Activated T-cell treated with anti-CD3 and anti-CD28 coated beads for 24 hours (primary cell): Measurements from ENCODE around the gene CMC1.
"Not testable (repeated sequence)": the region's sequence is repeated elsewhere in the genome, so short reads cannot be mapped to it uniquely, and the experiment has no call there.

Experiments
- DNase-seq: peaks from one replicate; pipeline ENCODE4 v3.0.0-alpha.2; 2020; ENCODE audit warnings: low read depth

CMC1 gene

DNA sequence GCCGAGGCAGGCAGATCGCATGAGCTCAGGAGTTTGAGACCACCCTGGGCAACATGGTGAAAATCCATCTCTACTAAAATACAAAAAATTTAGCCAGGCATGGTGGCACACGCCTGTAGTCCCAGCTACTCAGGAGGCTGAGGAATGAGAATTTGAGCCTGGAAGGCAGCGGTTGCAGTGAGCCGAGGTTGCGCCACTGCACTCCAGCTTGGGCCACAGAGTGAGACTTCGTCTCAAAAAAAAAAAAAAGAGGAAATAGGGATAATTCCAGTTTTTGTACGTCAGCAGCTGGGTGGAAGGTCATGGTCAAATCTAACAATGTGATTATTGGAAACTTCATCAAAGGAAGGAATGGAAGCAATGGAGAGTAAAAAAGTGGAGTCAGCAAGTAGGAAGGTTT, 3.1 kb downstream of the CMC1 start:
- no peak for DNase-seq

DNA sequence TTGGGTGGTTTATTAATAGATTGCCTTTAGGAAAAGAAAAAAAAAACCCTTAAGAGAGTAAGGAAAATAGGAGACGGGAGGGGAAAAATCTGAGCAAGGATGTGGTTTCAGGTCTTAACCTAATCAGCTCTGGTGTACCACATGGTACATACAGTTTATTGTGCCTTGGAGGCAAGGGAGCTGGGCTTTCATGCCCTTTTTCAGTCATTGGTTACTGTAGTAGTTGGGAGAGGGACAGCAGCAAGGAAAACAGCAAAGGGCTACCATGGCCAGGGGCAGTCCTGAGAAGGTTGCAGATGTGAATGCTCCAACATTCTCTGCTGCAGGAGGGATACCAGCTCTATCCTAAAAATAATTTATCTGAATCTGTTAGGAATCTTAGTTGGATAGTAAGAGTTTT, 5.9 kb downstream of the CMC1 start:
- DNase-seq, result no peak

DNA sequence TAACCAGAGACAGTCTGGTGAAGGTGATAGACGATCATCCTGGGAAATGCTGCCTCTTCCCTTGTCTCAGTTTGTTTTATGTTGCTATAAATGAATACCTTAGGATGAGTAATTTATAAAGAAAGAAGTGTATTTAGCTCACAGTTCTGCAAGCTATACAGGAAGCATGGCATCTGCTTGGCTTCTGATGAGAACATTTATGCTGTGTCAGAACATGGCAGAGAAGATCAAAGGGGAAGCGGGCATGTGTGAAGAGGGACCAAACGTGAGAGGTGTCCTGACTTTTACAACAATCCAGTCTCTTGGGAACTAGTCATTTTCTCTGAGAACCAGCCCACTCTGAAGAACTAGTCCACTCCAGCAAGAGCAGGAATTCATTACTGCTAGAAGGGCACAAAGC, 9.6 kb downstream of the CMC1 start:
- DNase-seq, result no peak

DNA sequence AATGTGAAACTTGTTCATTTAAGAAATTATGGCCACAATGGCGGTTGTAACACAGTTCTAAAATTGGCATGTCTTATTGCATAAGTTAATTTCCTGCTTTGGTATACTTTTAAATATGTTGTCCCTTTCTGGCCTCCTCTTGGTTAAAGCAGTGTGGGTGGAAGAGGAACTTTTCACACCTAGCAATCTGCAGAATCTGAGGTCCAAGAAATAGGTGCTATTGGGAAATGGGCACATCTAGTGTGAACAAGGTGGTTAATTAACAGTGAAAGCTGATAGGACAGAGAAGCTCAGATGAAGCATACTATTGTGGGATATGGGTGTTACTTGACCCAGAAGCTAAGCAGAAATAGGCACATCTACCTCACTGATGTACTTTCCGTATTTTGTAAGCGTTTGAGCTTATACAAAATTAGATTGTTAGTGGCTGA, 10.6 kb downstream of the CMC1 start:
- DNase-seq, result no peak

DNA sequence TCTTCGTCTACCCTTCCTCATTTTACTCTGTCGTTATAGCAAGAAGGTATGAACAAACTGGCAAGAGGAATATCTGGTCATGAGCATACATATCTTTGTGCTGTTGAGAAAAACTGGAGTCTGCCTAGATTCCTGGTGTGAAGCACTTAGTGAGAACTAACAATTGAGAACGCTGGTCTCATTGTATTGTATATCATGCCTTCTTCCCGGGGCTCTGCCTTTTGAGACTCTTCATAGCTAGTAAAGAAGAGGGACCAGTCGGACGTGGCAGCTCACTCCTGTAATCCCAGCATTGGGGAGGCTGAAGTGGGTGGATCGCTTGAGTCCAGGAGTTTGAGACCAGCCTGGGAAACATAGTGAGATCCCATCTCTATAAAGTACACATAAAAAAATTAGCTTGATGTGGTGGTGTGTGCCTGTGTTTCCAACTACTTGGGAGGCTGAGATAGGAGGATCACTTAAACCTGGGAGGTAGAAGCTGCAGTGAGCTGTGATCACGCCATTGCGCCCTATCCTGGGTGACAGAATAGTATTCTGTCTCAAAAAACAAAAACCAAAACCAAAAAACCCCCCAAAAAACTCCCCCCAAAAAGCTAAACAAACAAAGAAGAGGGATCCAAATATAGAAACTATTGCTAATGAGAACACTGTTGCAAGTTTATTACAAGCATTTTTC, 11.8 kb downstream of the CMC1 start:
- no peak for DNase-seq

DNA sequence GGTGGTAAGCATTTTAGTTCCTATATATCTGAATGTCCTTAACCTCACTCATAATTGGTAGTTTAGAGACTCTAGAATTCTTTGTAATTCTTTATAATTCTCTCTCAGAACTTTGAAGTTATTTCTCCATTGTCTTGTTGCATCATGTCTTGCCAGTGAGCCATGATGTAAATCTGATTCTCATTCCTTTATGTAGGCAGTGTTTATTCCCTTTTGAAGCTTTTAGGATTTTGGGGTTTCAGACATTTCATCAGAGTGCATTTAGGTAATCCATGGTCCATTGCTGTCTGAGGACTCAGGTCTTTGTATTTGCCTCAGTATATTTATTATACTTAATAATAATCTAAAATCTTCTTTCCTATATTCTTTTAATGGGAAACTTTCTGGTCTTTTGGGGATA, 20.6 kb downstream of the CMC1 start:
- DNase-seq, result no peak

DNA sequence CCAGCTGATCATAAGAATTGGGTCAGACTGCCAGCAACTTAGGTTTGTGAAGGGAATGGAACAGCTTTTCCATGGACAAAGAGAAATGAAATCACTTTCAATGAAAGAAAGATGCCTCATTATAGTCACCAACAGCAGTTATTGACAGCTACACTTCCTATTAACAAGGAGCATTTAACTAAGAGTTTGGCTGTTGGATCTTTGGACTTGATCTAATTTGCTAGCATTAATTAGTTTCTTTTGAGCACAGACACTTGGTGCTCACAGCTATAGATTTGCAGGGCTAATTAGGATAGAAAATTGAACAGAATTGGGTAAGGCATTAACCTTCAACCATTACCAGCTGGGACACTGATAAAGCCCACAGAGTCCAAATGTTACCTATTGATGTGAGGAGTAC, 24.2 kb downstream of the CMC1 start:
- DNase-seq, result no peak

DNA sequence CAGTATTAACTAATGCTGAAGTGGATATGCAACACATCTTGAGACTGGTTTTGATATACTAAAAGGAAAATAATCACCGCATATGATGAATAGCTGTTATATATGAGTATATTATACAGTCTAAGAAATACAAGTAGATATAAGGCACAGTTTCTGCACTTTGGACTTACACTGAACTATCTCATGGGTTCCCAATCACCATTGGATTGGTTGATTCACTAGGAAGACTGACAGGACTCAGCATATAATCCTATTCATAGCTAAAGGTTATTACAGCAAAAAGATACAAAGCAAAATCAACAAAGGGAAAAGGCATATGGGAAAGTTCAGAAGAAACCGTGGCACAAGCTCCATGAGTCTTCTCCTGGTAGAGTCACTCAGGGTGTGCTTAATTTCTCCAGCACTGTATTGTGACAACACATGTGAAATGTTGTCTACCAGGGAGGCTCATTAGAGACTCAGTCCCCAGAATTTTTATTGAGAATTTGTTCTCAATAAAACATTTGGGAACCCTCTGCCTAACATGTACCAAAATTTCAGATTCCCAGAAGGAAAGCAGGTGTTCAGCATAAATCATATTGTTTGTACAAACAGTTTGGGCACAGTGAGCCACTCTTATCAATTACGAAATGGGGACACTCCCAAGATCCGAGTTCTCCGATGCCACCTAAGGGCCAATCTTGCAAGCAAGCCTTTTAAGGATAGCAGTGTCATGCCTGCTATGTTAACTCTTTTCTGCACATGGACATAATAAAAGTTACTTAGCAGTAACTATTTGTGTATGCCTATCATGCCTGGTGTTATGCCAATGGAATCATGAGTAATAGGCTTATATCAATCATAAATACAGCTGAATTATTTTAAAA, 26.8 kb downstream of the CMC1 start:
- DNase-seq, result no peak

DNA sequence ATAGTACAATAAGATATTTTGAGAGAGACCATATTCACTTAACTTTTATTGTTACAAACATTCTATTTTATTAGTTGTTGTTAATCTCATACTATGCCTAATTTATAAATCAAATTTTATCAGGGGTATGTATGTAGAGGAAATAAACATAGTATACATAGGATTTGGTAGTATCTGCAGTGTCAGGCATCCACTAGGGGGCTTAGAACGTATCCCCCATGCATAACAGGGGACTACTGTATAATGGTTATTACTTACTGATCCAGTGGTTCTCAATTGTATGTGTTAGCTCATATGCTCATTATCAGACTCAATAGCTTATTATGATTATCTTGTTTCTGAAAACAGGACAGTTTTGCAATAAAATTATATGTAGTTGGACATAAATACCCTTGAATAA, 27.6 kb downstream of the CMC1 start:
- no peak for DNase-seq

DNA sequence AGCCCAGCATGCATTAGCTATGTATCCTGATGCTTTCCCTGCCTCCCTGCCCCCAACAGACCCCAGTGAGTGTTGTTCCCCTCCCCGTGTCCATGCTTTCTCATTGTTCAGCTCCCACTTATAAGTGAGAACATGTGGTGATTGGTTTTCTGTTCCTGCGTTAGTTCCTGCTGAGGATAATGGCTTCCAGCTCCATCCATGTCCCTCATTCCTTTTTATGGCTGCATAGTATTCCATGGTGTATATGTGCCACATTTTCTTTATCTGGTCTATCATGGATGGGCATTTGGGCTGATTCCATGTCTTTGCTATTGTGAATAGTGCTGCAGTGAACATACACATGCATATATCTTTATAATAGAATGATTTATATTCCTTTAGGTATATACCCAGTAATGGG, 28.5 kb downstream of the CMC1 start:
- not testable (repeated sequence) for DNase-seq

DNA sequence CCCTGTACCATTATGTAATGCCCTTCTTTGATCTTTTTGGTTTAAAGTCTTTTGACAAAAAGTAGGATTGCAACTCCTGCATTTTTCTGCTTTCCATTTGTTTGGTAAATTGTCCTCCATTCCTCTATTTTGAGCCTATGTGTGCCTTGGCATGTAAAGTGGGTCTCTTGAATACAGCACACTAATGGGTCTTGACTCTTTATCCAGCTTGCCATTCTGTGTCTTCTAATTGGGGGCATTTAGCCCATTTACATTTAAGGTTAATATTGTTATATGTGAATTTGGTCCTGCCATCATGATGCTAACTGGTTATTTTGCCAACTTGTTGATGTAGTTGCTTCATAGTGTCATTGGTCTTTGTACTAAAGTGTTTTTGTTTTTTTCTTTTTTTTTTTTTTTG, 32.4 kb downstream of the CMC1 start:
- DNase-seq, result no peak

DNA sequence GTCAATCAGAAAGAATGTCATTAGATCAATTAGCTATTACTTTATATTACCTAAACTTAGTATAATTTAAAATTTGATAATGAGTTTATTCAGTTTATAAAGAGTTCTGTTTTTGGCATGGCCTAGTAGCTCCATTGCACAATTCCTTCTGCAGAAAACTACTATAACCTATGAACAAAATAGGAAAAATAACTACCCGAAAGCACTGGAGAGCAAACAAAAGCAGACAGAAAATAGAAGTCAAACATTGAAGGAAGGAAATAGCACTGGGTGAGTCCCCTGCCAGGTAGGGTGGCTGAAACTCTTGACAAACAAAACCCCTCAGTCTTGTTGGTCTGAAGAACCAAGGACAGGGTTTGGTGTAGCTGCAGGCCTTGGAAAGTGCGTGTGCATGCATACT, 37.5 kb downstream of the CMC1 start:
- no peak for DNase-seq

DNA sequence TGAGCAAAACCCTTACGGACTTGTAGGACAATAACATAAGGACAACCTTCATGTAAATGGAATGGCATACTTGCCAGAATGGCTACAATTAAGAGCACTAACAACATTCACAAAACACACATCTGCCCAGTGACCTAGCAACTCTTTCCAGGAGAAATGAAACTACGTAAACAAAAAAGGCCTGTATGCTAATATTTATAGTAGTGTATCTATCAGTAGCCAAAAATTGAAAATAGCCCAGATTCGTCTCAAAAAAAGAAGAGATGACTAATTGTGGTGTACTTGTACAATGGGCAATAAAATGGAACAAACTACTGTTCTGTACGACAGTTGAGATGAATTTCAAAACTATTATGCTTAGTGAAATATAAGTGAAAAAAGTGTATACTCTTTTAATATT, 38.4 kb downstream of the CMC1 start:
- no peak for DNase-seq

DNA sequence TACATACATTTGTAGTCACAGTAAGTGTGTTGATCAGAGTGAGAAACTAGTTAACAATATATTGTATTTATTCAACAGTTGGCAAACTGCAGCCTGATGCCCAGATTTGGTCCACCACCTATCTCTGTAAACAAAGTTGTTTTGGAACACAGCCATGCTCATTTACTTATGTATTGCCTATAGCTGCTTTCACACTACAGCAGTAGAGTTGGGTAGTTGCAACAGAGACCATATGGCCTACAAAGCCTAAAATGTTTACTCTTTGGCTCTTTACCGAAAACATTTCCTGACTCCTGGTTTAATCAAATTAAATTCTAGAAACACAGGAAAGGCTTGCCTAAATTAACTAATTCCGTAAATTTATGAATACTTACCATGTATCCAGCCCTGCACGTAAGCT, 39.4 kb downstream of the CMC1 start:
- no peak for DNase-seq

DNA sequence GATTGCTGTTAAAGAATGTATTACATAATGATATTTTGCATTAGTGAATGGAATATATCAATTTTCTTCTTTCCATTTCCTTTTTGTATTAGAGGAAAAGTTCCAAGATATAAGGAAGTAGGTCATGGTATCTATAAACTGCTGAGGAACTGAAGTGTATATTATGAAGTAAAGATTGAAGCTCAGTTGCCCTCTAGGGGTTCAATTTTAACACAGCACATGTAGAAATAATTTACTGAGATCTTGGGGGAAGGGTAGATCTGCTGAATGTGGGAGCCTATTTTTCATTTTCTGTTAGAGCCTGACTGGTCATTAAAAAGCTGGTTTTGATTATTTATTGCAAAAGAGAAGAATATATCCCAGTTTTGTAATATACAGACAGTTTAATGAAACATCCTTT, 45.2 kb downstream of the CMC1 start:
- DNase-seq, result no peak

DNA sequence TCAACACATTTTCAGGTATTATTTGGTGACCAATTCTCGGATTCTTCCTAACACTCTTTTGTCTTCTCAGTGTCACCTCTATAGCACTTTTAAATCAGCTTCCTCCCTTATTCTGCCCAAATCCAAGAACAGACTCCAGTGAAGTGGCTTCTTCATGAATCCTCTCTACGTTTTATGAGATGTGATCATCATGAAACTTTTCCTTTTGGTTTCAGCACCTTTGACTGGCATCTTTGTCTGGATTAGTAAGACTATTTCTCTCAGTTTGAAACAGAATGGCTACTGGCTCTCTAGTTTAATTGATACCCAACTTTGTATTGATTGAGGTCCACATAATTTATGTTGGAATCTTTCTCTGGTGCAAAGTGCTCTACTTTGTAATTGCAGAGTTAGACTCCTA, 45.6 kb downstream of the CMC1 start:
- no peak for DNase-seq

DNA sequence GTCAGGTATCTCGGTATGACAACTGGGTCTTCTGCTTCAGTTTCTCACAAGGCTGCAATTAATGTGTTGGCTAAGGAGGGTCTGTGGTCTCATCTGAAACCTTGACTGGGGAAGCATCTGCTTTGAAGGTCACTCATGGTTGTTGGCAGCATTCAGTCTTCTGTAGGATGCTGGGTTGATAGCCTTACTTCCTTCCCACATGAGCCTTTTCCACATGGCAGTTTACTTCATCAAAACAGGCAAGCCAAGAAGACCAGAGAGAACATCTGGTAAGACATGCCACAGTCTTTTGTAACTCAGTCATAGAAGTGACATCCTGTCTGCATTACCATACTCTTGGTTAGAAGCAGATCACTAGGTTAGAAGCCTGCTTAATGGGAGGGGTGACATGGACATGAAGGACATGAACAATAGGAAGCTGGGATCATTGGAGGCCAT, 49.5 kb downstream of the CMC1 start:
- no peak for DNase-seq

DNA sequence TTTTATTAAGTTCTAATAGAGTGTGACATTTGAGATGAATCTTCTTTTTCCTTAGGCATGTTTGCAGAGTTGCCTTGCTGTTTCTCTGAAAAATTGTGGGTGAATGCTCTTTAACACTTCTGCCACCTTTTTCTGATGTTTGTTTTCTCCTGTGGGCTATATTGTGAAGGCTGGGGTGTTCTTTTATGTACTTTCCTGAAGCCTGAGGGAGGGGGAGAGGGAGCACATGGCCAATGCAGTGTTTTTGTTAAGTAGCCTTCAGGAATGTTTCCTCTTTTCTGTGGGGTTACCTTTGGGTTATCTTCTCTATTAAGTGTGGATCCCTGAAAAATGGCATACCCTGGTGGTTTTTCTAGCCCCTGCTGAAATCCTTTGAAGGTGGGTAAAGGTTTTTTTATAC, 50.2 kb downstream of the CMC1 start:
- DNase-seq, result no peak

DNA sequence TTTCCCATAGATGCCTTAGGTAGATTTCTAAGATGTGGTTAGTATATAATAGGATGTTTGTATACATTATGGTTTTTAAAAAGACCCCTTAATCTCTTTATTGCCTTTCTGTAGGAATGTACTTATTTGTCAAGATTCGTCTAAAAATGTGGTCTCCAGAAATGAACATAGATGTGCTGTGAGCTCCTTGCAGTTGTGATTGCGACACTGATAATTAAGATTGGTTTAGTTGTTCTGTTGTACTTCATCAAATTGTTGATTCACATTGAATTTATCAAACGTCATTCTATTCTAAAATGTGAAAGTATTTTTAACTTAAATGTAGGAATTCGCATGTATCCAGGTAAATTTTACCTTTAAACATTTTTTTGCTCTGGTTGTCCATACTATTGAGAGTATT, 51.2 kb downstream of the CMC1 start:
- DNase-seq, result no peak

DNA sequence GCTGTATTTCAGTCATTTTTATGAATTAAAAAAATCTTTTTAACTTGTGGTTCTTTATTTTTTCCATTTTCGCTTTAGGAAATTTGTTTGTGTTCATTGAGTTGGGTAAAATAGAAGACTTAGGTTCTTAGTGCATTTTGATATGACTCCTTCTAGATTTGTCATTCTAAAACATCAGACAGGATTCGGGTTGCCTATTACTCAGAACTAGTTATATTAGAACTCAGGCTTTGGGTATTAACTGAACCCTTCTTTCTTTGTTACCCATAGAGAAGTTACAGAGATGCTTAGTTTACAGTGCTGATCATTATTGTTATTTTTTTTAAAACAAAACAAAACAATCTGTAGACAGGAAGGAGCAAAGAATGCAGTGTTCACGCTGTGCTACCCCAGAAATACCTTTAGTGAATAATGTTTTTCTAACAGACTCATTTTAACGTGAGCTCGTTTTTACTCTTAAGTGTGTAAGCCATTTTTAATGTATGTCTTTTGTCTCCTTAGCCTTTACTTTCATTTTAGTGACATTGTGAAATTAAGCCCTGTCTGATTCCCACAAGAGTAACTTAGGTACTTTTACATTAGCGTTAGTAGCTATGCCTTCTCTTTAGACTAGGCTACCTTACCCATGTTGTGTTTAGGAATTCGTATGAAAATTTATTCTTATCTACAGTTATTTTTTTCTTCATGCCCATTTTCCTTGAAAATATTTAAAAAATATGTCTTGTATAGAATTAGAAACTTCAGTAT, 53.4 kb downstream of the CMC1 start:
- no peak for DNase-seq

DNA sequence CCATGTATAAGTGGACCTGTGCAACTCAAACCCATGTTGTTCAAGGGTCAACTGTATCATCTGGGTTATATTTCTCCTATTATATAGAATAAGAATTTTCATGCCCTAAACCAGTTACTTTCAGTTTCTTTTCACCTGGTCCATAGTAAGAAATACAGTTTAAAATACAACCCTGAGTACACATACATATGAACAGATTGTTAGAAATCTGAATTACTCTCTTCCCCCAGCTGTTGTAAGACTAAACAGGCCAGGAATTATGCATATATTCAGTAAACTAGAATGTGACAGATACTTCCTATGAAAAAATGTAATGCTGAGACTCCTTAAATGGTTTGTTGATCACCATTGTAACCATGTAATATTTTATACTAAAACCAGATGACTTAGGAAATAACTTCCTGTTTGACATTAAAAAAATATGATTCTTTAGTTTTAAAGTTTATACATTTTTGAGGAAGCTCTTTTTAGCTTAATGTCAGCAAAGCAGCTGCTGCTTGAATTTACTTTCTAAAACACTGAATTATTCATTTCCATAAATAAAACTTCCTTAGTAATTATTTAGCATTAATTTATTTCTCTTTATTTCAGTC, 54.6 kb downstream of the CMC1 start:
- no peak for DNase-seq

DNA sequence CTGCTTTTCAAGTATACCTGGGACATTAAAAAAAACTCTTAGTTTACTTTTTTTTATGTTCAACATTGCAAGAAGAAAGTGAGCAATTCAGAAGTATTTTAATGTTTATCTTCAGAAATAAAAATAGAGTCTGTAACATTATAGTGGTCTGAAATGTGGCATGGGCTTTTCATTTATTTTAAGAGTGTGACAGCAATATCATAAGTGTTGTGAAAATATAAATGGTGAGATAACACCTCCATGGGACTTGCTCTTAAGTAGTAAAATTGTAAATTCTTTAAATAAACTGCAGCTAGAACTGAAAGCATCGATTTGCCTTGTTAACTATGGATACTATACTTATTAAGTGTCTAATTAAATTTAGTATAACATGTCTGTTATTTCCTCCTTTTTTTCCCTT, 58.3 kb downstream of the CMC1 start:
- no peak for DNase-seq
